Measurements from ENCODE around the gene MEF2C. TPM values are rescaled to one million over a fixed set of nuclear protein-coding genes. Genes with fewer than 3 reads are reported as not detected.

The MEF2C gene
- total RNA-seq, 2 donors from 2014 or later: 94.0 to 104 TPM

- H3K27ac ChIP-seq: no peak overlapping the region
- H3K9me3 ChIP-seq: no peaks in the 10 kb centered on the region
- DNase-seq (ENCODE audit: low spot score) (no peak), ATAC-seq (ENCODE audit: insufficient number of reproducible peaks, low FRiP score, low read depth) (no peak)
- no peaks in the 10 kb centered on the region for H3K4me1 ChIP-seq (ENCODE audit: control insufficient read depth in 1 of 2, low read depth in 2 of 2)
- H3K27me3 ChIP-seq (replicated peaks; ENCODE audit: insufficient read depth): no peaks in the 10 kb centered on the region
- H3K36me3 ChIP-seq: peaks cover 15% of the 10 kb centered on the region
- H3K4me3 ChIP-seq: no peak overlapping the region
- peak; percentile 6 for TF ChIP-seq CTCF (IDR thresholded peaks at IDR 0.05)
Measured at GRCh38 chr5:88724201-88724600, 158.8 kb downstream of the MEF2C start.

GRCh38 chr5:88722546-88723073 lies 160.4 kb downstream of the MEF2C start:
- peaks cover 22% of the 10 kb centered on the region for H3K36me3 ChIP-seq
- no peak overlapping the region for H3K27ac ChIP-seq
- H3K27me3 ChIP-seq (replicated peaks; ENCODE audit: insufficient read depth): no peaks in the 10 kb centered on the region
- H3K4me1 ChIP-seq (ENCODE audit: control insufficient read depth in 1 of 2, low read depth in 2 of 2): no peaks in the 10 kb centered on the region
- ATAC-seq (ENCODE audit: insufficient number of reproducible peaks, low FRiP score, low read depth) (no peak), DNase-seq (ENCODE audit: low spot score) (no peak)
- no peak overlapping the region for H3K4me3 ChIP-seq
- no peaks in the 10 kb centered on the region for H3K9me3 ChIP-seq
- TF ChIP-seq CTCF (IDR thresholded peaks at IDR 0.05): no peak

GRCh38 chr5:88719434-88719833 lies 163.6 kb downstream of the MEF2C start:
- Histone ChIP-seq H3K4me3 (no peak overlapping the region), H3K27me3 (replicated peaks; ENCODE audit: insufficient read depth) (no peaks in the 10 kb centered on the region), H3K9me3 (no peaks in the 10 kb centered on the region), H3K36me3 (peaks cover 19% of the 10 kb centered on the region), H3K4me1 (ENCODE audit: control insufficient read depth in 1 of 2, low read depth in 2 of 2) (no peaks in the 10 kb centered on the region), H3K27ac (no peak overlapping the region)
- no peak for DNase-seq (ENCODE audit: low spot score)
- no peak for ATAC-seq (ENCODE audit: insufficient number of reproducible peaks, low FRiP score, low read depth)
- TF ChIP-seq CTCF (IDR thresholded peaks at IDR 0.05): no peak

GRCh38 chr5:88718736-88719135 lies 164.2 kb downstream of the MEF2C start:
- ATAC-seq (ENCODE audit: insufficient number of reproducible peaks, low FRiP score, low read depth) (no peak), DNase-seq (ENCODE audit: low spot score) (no peak)
- Histone ChIP-seq H3K4me1 (ENCODE audit: control insufficient read depth in 1 of 2, low read depth in 2 of 2) (no peaks in the 10 kb centered on the region), H3K9me3 (no peaks in the 10 kb centered on the region), H3K27me3 (replicated peaks; ENCODE audit: insufficient read depth) (no peaks in the 10 kb centered on the region), H3K27ac (no peak overlapping the region), H3K36me3 (peaks cover 19% of the 10 kb centered on the region), H3K4me3 (no peak overlapping the region)
- TF ChIP-seq CTCF (IDR thresholded peaks at IDR 0.05): no peak

- DNase-seq (ENCODE audit: low spot score): no peak
- no peak for TF ChIP-seq CTCF (IDR thresholded peaks at IDR 0.05)
- Histone ChIP-seq H3K4me3 (no peak overlapping the region), H3K4me1 (ENCODE audit: control insufficient read depth in 1 of 2, low read depth in 2 of 2) (no peaks in the 10 kb centered on the region), H3K36me3 (peaks cover 11% of the 10 kb centered on the region), H3K9me3 (no peaks in the 10 kb centered on the region), H3K27me3 (replicated peaks; ENCODE audit: insufficient read depth) (no peaks in the 10 kb centered on the region), H3K27ac (no peak overlapping the region)
- ATAC-seq (ENCODE audit: insufficient number of reproducible peaks, low FRiP score, low read depth): no peak
Measured at GRCh38 chr5:88716101-88716500, 166.9 kb downstream of the MEF2C start.
